Eye (tissue), 1 donor: Measurements from ENCODE around the gene CD59.
"Not testable (repeated sequence)": the region's sequence is repeated elsewhere in the genome, so short reads cannot be mapped to it uniquely, and the experiment has no call there.

ENCODE experiments used
- DNase-seq: peaks from one replicate; pipeline ENCODE4 v3.0.0-alpha.2; 2015

The CD59 gene

GRCh38 chr11:33665350-33666106, 70.7 kb downstream of the CD59 start:
- DNase-seq, result no peak

GRCh38 chr11:33664827-33665226, 71.4 kb downstream of the CD59 start:
- no peak for DNase-seq

GRCh38 chr11:33664166-33664565, 72.1 kb downstream of the CD59 start:
- DNase-seq, result no peak

GRCh38 chr11:33663121-33663520, 73.1 kb downstream of the CD59 start:
- DNase-seq, result no peak

GRCh38 chr11:33661526-33661925, 74.7 kb downstream of the CD59 start:
- not testable (repeated sequence) for DNase-seq

GRCh38 chr11:33660962-33661361, 75.3 kb downstream of the CD59 start:
- no peak for DNase-seq

- no peak for DNase-seq
These were observed 76.7 kb downstream of the CD59 start for GRCh38 chr11:33659370-33660139.

- DNase-seq, result no peak
These were observed 77.9 kb downstream of the CD59 start for GRCh38 chr11:33658195-33658900.

- no peak for DNase-seq
These were observed 78.5 kb downstream of the CD59 start for GRCh38 chr11:33657757-33658156.

GRCh38 chr11:33656768-33657167, 79.5 kb downstream of the CD59 start:
- DNase-seq, result no peak

GRCh38 chr11:33655842-33656600, 80.2 kb downstream of the CD59 start:
- no peak for DNase-seq

GRCh38 chr11:33654594-33654993, 81.6 kb downstream of the CD59 start:
- DNase-seq, result no peak
